MM.1S (cell line): ENCODE results near the gene COX4I1.

Source experiments
- DNase-seq: peaks from one replicate; pipeline ENCODE4 v3.0.0-alpha.2; 2015
- H2AFZ ChIP-seq: fragments of 300-600 bp; sonication (generic); 2 replicates; pipeline ENCODE4 v1.6.0; 2016; ENCODE audit warnings: antibody characterized with exemption, low read length
- H3F3A ChIP-seq: fragments of 300-600 bp; sonication (generic); 2 replicates; pipeline ENCODE4 v1.6.1; 2016; ENCODE audit warnings: mild to moderate bottlenecking, antibody characterized with exemption, low read length, moderate library complexity, mixed read lengths; ENCODE audit not compliant: insufficient read depth
- H3K27ac ChIP-seq: fragments of 300-600 bp; sonication (generic); 2 replicates; pipeline ENCODE4 v1.5.1; 2016; ENCODE audit warnings: mild to moderate bottlenecking, low read length
- H3K27me3 ChIP-seq: fragments of 300-600 bp; sonication (generic); replicated peaks from 2 replicates; pipeline ENCODE4 v1.6.0; 2016; ENCODE audit warnings: low read length; ENCODE audit not compliant: insufficient read depth
- H3K36me3 ChIP-seq: fragments of 300-600 bp; sonication (generic); replicated peaks from 2 replicates; pipeline ENCODE4 v1.6.1; 2016; ENCODE audit warnings: mild to moderate bottlenecking, low read length, mixed read lengths; ENCODE audit not compliant: insufficient read depth
- H3K4me1 ChIP-seq: fragments of 300-600 bp; sonication (generic); 2 replicates; pipeline ENCODE4 v1.6.1; 2016; ENCODE audit warnings: low read length, mixed read lengths
- H3K4me2 ChIP-seq: fragments of 300-600 bp; sonication (generic); 2 replicates; pipeline ENCODE4 v1.6.0; 2016; ENCODE audit warnings: low read depth, low read length
- H3K4me3 ChIP-seq: fragments of 300-600 bp; sonication (generic); 2 replicates; pipeline ENCODE4 v1.5.1; 2016; ENCODE audit warnings: low read length, mixed read lengths
- H3K79me2 ChIP-seq: fragments of 300-600 bp; sonication (generic); 2 replicates; pipeline ENCODE4 v1.6.1; 2016; ENCODE audit warnings: mixed run types, low read length, mixed read lengths
- H3K9ac ChIP-seq: fragments of 300-600 bp; sonication (generic); 2 replicates; pipeline ENCODE4 v1.6.1; 2016; ENCODE audit warnings: low read length, mixed read lengths
- H3K9me2 ChIP-seq: fragments of 300-600 bp; sonication (generic); replicated peaks from 2 replicates; pipeline ENCODE4 v1.6.1; 2016; ENCODE audit warnings: mild to moderate bottlenecking, low read length, mixed read lengths; ENCODE audit not compliant: insufficient read depth
- H3K9me3 ChIP-seq: fragments of 300-600 bp; sonication (generic); replicated peaks from 2 replicates; pipeline ENCODE4 v1.6.1; 2016; ENCODE audit warnings: mild to moderate bottlenecking, low read length, mixed read lengths; ENCODE audit not compliant: insufficient read depth
- H4K20me1 ChIP-seq: fragments of 300-600 bp; sonication (generic); 2 replicates; pipeline ENCODE4 v1.6.1; 2016; ENCODE audit warnings: mild to moderate bottlenecking, low read length, moderate library complexity, mixed read lengths; ENCODE audit not compliant: insufficient read depth
- EZH2 ChIP-seq: fragments of 300-600 bp; sonication (generic); optimal IDR thresholded peaks from 2 replicates; pipeline ENCODE3; 2017; ENCODE audit warnings: low read depth, mild to moderate bottlenecking, antibody characterized with exemption, low read length, mixed read lengths
- EZH2phosphoT487 ChIP-seq: fragments of 300-600 bp; sonication (generic); IDR thresholded peaks from 2 replicates; pipeline ENCODE4 v1.6.1; 2018; ENCODE audit warnings: antibody characterized with exemption, low read length
- TF ChIP-seq, protein P1 (sequence below): fragments of 300-600 bp; sonication (generic); IDR thresholded peaks from 2 replicates; pipeline ENCODE4 v1.5.1; 2016; ENCODE audit warnings: antibody characterized with exemption, low read length, mixed read lengths

Gene COX4I1

GRCh38 chr16:85794696-85795095 lies 4.8 kb upstream of the COX4I1 start:
- no peak for DNase-seq
- Histone ChIP-seq H4K20me1 (no peaks in the 10 kb centered on the region), H3K9me3 (no peaks in the 10 kb centered on the region), H3K9ac (no peak overlapping the region), H3K9me2 (no peaks in the 10 kb centered on the region), H3K4me3 (no peak overlapping the region), H2AFZ (no peak overlapping the region), H3K27me3 (no peaks in the 10 kb centered on the region), H3K4me2 (no peak overlapping the region), H3K4me1 (no peaks in the 10 kb centered on the region), H3K79me2 (peaks cover 68% of the 10 kb centered on the region), H3K27ac (no peak overlapping the region), H3K36me3 (no peaks in the 10 kb centered on the region), H3F3A (no peaks in the 10 kb centered on the region)
- TF ChIP-seq EZH2 (no peak), EZH2phosphoT487 (no peak)
- TF ChIP-seq, protein P1, sequence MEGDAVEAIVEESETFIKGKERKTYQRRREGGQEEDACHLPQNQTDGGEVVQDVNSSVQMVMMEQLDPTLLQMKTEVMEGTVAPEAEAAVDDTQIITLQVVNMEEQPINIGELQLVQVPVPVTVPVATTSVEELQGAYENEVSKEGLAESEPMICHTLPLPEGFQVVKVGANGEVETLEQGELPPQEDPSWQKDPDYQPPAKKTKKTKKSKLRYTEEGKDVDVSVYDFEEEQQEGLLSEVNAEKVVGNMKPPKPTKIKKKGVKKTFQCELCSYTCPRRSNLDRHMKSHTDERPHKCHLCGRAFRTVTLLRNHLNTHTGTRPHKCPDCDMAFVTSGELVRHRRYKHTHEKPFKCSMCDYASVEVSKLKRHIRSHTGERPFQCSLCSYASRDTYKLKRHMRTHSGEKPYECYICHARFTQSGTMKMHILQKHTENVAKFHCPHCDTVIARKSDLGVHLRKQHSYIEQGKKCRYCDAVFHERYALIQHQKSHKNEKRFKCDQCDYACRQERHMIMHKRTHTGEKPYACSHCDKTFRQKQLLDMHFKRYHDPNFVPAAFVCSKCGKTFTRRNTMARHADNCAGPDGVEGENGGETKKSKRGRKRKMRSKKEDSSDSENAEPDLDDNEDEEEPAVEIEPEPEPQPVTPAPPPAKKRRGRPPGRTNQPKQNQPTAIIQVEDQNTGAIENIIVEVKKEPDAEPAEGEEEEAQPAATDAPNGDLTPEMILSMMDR, result no peak

GRCh38 chr16:85796152-85796551 lies 3.3 kb upstream of the COX4I1 start:
- Histone ChIP-seq H3K4me2 (no peak overlapping the region), H3K9me3 (no peaks in the 10 kb centered on the region), H3F3A (no peaks in the 10 kb centered on the region), H2AFZ (no peak overlapping the region), H3K9ac (no peak overlapping the region), H4K20me1 (no peaks in the 10 kb centered on the region), H3K4me3 (no peak overlapping the region), H3K27ac (no peak overlapping the region), H3K4me1 (no peaks in the 10 kb centered on the region), H3K79me2 (peaks cover 79% of the 10 kb centered on the region), H3K9me2 (no peaks in the 10 kb centered on the region), H3K27me3 (no peaks in the 10 kb centered on the region), H3K36me3 (no peaks in the 10 kb centered on the region)
- TF ChIP-seq, protein P1, result no peak
- TF ChIP-seq EZH2 (no peak), EZH2phosphoT487 (no peak)
- DNase-seq, result no peak

DNA sequence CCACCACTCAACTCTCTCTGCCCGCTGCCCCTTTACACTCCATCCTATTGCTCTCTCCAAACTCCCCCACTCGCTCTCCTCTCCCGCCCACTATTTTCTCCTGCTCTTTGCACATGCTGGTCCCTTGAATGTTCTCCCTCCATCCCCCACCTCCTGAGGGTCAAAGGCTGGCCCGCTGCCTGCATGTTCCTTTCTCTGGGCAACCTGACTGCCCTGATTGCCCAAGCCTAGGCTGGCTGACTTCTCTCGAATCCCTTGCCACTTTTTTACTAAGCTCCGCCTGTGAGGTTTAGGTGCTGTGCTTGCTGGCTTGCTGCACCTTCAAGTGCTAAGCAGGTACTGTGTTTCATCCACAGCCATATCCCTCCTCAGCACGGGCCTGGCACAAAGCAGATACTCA lies 2.9 kb upstream of the COX4I1 start:
- Histone ChIP-seq H3F3A (no peaks in the 10 kb centered on the region), H3K36me3 (no peaks in the 10 kb centered on the region), H3K79me2 (peaks cover 83% of the 10 kb centered on the region), H3K4me1 (no peaks in the 10 kb centered on the region), H3K4me3 (no peak overlapping the region), H4K20me1 (no peaks in the 10 kb centered on the region), H3K9ac (no peak overlapping the region), H3K27me3 (no peaks in the 10 kb centered on the region), H3K9me3 (no peaks in the 10 kb centered on the region), H3K9me2 (no peaks in the 10 kb centered on the region), H3K4me2 (no peak overlapping the region), H2AFZ (no peak overlapping the region), H3K27ac (no peak overlapping the region)
- no peak for TF ChIP-seq EZH2phosphoT487
- no peak for TF ChIP-seq EZH2
- TF ChIP-seq, protein P1, result no peak
- no peak for DNase-seq
